Measurements from ENCODE around the gene GPC3. TPM values are rescaled to one million over a fixed set of nuclear protein-coding genes. Genes with fewer than 3 reads are reported as not detected.

GPC3 gene
- total RNA-seq, 1 experiment from 2014 or later: 32.4 TPM

GRCh38 chrX:133588827-133589226, 396.6 kb downstream of the GPC3 start:
- no peak for DNase-seq (ENCODE audit: low spot score)
- POLR2A ChIA-PET: no interaction called here
- H3K27me3 Mint-ChIP-seq (ENCODE audit: low read depth): no peaks in the 10 kb centered on the region

DNA sequence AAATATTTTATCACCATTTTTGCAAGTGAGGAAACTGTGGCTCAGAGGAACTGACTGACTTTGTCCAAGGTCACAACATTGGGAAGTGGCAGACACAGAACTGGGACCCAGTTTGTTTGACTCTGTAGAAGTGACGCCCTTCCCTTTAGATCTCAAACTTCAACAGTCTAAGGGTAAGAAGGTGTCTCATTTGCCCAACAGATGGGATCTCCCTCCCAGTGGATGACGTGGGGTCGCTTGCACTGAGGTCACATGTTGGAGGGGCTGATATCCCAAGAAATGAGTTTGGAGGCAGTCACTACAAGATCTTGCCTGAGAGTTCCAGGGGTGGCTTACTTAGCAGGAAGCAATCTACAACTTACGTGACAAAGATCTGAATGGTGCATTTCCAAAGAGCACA, 397.6 kb downstream of the GPC3 start:
- Mint-ChIP-seq H3K27me3 (ENCODE audit: low read depth) (no peaks in the 10 kb centered on the region), H3K9me3 (no peaks in the 10 kb centered on the region), H3K27ac (no peak overlapping the region; the same call in 1 of the 2 replicates), H3K36me3 (no peaks in the 10 kb centered on the region), H3K4me3 (no peak overlapping the region), H3K4me1 (peaks cover 26% of the 10 kb centered on the region)
- ChIA-PET POLR2A (no interaction called here), CTCF (no interaction called here)
- ATAC-seq (no peak), DNase-seq (ENCODE audit: low spot score) (no peak)
- no peak for TF ChIP-seq ZBTB43 (CRISPR knock-in tag; IDR thresholded peaks at IDR 0.05)
- TF ChIP-seq NR1H2 (CRISPR knock-in tag; IDR thresholded peaks at IDR 0.05): no peak
- TF ChIP-seq GTF2I (CRISPR knock-in tag; conservative IDR thresholded peaks at IDR 0.05): no peak
- TF ChIP-seq, protein P1, sequence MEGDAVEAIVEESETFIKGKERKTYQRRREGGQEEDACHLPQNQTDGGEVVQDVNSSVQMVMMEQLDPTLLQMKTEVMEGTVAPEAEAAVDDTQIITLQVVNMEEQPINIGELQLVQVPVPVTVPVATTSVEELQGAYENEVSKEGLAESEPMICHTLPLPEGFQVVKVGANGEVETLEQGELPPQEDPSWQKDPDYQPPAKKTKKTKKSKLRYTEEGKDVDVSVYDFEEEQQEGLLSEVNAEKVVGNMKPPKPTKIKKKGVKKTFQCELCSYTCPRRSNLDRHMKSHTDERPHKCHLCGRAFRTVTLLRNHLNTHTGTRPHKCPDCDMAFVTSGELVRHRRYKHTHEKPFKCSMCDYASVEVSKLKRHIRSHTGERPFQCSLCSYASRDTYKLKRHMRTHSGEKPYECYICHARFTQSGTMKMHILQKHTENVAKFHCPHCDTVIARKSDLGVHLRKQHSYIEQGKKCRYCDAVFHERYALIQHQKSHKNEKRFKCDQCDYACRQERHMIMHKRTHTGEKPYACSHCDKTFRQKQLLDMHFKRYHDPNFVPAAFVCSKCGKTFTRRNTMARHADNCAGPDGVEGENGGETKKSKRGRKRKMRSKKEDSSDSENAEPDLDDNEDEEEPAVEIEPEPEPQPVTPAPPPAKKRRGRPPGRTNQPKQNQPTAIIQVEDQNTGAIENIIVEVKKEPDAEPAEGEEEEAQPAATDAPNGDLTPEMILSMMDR (IDR thresholded peaks at IDR 0.05): no peak
- TF ChIP-seq CBFB (CRISPR knock-in tag; IDR thresholded peaks at IDR 0.05; ENCODE audit: low read depth): no peak
- TF ChIP-seq ZNF512 (CRISPR knock-in tag; IDR thresholded peaks at IDR 0.05; ENCODE audit: borderline replicate concordance): no peak
- TF ChIP-seq JUN (CRISPR knock-in tag; IDR thresholded peaks at IDR 0.05): no peak
- TF ChIP-seq AFF4 (CRISPR knock-in tag; IDR thresholded peaks at IDR 0.05; ENCODE audit: borderline replicate concordance): no peak
- TF ChIP-seq, protein P2, sequence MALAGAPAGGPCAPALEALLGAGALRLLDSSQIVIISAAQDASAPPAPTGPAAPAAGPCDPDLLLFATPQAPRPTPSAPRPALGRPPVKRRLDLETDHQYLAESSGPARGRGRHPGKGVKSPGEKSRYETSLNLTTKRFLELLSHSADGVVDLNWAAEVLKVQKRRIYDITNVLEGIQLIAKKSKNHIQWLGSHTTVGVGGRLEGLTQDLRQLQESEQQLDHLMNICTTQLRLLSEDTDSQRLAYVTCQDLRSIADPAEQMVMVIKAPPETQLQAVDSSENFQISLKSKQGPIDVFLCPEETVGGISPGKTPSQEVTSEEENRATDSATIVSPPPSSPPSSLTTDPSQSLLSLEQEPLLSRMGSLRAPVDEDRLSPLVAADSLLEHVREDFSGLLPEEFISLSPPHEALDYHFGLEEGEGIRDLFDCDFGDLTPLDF (CRISPR knock-in tag; IDR thresholded peaks at IDR 0.05): no peak

More at GRCh38 chrX:133588827-133589226, 396.6 kb downstream of the GPC3 start:
- Mint-ChIP-seq H3K27ac (no peak overlapping the region), H3K4me3 (no peak overlapping the region), H3K4me1 (peaks cover 26% of the 10 kb centered on the region), H3K9me3 (no peaks in the 10 kb centered on the region), H3K36me3 (no peaks in the 10 kb centered on the region)
- CTCF ChIA-PET: no interaction called here
- TF ChIP-seq ZNF396 (CRISPR knock-in tag; IDR thresholded peaks at IDR 0.05; ENCODE audit: borderline replicate concordance) (no peak), USF1 (CRISPR knock-in tag; IDR thresholded peaks at IDR 0.05) (no peak), MXD4 (CRISPR knock-in tag; IDR thresholded peaks at IDR 0.05; ENCODE audit: borderline replicate concordance) (no peak), HMGA2 (CRISPR knock-in tag; IDR thresholded peaks at IDR 0.05) (no peak), TEAD4 (CRISPR knock-in tag; IDR thresholded peaks at IDR 0.05) (no peak), CREM (CRISPR knock-in tag; IDR thresholded peaks at IDR 0.05) (no peak), RORB (CRISPR knock-in tag; IDR thresholded peaks at IDR 0.05) (no peak), ELF4 (CRISPR knock-in tag; IDR thresholded peaks at IDR 0.05; ENCODE audit: low read depth) (no peak), CREB1 (CRISPR knock-in tag; IDR thresholded peaks at IDR 0.05) (no peak), MYBL2 (CRISPR knock-in tag; IDR thresholded peaks at IDR 0.05) (no peak), JAZF1 (CRISPR knock-in tag; IDR thresholded peaks at IDR 0.05) (no peak), JUN (CRISPR knock-in tag; IDR thresholded peaks at IDR 0.05) (no peak), ZNF423 (CRISPR knock-in tag; IDR thresholded peaks at IDR 0.05) (no peak), NR3C1 (CRISPR knock-in tag; conservative IDR thresholded peaks at IDR 0.05; ENCODE audit: low read depth) (no peak), FOXP1 (CRISPR knock-in tag; IDR thresholded peaks at IDR 0.05; ENCODE audit: borderline replicate concordance) (no peak), IRF1 (CRISPR knock-in tag; IDR thresholded peaks at IDR 0.05) (no peak), OVOL2 (CRISPR knock-in tag; IDR thresholded peaks at IDR 0.05; ENCODE audit: borderline replicate concordance) (no peak)
- TF ChIP-seq, protein P2 (CRISPR knock-in tag; IDR thresholded peaks at IDR 0.05): no peak
- TF ChIP-seq, protein P3, sequence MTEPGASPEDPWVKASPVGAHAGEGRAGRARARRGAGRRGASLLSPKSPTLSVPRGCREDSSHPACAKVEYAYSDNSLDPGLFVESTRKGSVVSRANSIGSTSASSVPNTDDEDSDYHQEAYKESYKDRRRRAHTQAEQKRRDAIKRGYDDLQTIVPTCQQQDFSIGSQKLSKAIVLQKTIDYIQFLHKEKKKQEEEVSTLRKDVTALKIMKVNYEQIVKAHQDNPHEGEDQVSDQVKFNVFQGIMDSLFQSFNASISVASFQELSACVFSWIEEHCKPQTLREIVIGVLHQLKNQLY (CRISPR knock-in tag; IDR thresholded peaks at IDR 0.05): no peak
- no peak for ATAC-seq
